Retinal pigment epithelial cell (primary cell): ENCODE measurements around the gene SPPL2C.

Experiments
- DNase-seq: peaks from one replicate; pipeline ENCODE4 v3.0.0-alpha.2; 2010; ENCODE audit warnings: low read depth
- H3K4me3 ChIP-seq: 2 replicates; pipeline ENCODE4 v1.5.1; 2011; ENCODE audit warnings: mild to moderate bottlenecking, low read length, control low read depth, moderate library complexity
- CTCF ChIP-seq: conservative IDR thresholded peaks from 2 replicates; pipeline ENCODE4 v1.5.1; 2011; ENCODE audit warnings: low read depth, low read length, control low read depth, inconsistent platforms

Gene SPPL2C

GRCh38 chr17:45888392-45888791, 43.7 kb downstream of the SPPL2C start:
- no peak for TF ChIP-seq CTCF
- H3K4me3 ChIP-seq, result no peak overlapping the region
- DNase-seq, result no peak

- H3K4me3 ChIP-seq, result no peak overlapping the region
- no peak for DNase-seq
- TF ChIP-seq CTCF, result no peak
Measured at GRCh38 chr17:45889579-45889978, 44.9 kb downstream of the SPPL2C start.

- H3K4me3 ChIP-seq, result peak overlapping the region; percentile 49
- DNase-seq, result no peak
- TF ChIP-seq CTCF, result no peak
Measured at GRCh38 chr17:45893725-45894021, 49.0 kb downstream of the SPPL2C start.

DNA sequence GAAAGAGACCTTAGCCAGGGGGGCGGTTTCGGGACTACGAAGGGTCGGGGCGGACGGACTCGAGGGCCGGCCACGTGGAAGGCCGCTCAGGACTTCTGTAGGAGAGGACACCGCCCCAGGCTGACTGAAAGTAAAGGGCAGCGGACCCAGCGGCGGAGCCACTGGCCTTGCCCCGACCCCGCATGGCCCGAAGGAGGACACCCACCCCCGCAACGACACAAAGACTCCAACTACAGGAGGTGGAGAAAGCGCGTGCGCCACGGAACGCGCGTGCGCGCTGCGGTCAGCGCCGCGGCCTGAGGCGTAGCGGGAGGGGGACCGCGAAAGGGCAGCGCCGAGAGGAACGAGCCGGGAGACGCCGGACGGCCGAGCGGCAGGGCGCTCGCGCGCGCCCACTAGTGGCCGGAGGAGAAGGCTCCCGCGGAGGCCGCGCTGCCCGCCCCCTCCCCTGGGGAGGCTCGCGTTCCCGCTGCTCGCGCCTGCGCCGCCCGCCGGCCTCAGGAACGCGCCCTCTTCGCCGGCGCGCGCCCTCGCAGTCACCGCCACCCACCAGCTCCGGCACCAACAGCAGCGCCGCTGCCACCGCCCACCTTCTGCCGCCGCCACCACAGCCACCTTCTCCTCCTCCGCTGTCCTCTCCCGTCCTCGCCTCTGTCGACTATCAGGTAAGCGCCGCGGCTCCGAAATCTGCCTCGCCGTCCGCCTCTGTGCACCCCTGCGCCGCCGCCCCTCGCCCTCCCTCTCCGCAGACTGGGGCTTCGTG, 49.5 kb downstream of the SPPL2C start, which contains the start of gene MAPT:
MAPT (plus strand) TSS at position 533 of the 763 bp plus-strand sequence. CDS start 67,784 bp downstream, outside the sequence.
- peak within 1 kb of the TSS; percentile 51 for H3K4me3 ChIP-seq
- DNase-seq, result peak; percentile 56
- peak; percentile 73 for TF ChIP-seq CTCF

DNA sequence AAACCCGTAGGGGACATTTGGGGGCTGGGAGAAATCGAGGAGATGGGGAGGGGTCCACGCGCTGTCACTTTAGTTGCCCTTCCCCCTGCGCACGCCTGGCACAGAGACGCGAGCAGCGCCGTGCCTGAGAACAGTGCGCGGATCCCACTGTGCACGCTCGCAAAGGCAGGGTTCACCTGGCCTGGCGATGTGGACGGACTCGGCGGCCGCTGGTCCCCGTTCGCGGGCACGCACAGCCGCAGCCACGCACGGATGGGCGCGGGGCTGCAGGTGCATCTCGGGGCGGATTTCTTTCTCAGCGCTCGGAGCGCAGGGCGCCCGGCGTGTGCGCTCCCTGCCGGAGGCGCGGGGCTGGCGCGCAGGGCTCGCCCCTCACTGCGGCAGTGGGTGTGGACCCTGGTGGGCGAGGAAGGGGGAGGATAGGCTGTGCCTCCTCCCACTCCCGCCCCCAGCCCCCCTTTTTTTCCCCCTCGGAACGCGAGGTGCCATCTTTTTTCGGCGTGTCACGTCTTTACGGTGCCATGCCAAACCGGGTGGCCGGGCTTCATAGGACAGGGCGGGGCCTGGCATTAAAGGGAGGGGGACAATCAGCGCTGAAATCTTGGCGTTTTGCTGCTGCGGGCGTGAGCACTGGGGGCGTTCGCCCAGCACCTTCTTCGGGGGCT, 50.8 kb downstream of the SPPL2C start:
- H3K4me3 ChIP-seq, result peak overlapping the region; percentile 51

DNA sequence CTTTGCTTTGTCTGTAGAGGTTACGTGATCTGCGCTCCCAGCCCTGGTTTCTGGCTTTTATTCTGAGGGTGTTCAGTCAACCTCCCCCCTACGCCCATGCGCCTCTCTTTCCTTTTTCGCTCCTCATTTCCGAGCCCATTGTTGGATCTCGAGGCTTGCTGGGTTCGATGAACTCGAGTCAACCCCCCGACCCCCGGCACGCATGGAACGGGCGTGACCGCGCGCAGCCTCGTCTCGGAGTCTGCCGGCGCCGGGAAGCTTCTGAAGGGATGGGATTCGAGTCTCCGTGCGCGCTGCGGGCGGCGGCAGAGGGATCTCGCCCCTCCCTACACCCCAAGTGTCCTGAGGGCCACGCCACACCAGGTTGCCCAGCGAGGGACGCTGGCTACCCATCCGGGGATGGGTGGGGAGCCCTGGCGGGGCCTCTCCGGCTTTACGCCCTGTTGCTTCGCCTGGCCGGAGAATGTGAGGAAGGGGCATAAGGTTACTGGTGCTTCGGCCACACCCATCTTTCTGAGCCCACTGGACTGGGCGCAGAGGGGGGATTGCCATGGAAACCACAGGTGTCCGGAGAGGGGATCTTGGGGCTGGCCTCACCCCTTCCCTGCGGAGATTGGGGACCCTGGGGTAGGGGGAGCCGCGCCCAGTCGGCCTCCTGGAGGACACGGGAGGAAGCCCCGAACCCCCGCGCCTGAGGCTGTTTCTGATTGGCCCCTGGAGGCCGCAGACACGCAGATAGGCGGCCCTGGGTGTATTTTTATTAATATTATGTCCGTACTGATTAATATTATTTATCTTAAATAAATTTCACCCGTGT, 51.5 kb downstream of the SPPL2C start:
- no peak for DNase-seq
- no peak overlapping the region for H3K4me3 ChIP-seq
- TF ChIP-seq CTCF, result no peak

More for the DNA sequence above, 50.8 kb downstream of the SPPL2C start:
- no peak for DNase-seq
- no peak for TF ChIP-seq CTCF
